HG02571 (cell line): Measurements from ENCODE around the gene ESF1.
A peak's percentile ranks its signal among the peaks of the same experiment; 100 is the strongest.

ENCODE experiments used
- ATAC-seq: cut with Tn5 transposase; IDR thresholded peaks from one replicate; pipeline ENCODE4 v1.9.1; 2021; ENCODE audit warnings: mild to moderate bottlenecking, moderate library complexity; ENCODE audit not compliant: unreplicated experiment

ESF1 gene

DNA sequence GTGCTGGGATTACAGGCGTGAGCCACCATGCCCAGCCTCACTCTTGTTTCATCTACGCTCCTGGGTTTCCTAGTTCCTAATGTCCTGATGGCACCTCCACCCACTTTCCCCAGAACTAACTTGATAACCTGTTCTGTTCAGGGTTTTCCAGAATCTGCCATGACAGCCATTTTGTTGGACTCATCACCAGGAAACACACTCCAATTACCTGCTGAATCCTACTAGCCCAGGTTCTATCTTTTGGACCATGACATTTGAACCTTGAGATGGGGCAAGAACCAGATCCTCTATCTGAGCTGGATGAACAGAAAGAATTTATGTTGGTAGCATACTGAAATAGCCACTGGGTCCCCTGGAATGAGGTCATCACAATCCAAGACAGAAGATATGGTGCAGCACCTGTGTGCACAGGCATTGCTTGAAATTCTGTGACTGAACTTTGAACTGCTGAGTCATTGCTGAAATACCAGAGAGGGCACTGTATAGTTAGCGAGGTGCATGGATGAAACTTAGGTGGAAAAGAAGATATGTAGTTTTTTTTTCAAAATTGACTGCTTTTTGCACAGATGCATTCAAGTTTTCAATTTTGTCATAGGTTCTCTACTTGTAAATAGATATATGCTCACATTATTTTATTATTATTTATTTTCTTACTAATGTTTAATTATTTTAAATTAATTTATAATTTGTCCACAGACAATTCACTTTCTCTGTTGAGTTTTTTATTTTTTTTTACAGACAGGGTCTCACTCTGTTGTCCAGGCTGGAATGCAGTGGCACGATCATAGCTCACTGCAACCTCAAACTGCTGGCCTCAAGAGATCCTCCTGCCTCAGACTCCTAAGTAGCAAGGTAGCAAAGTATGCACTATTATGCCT lies 103.2 kb downstream of the ESF1 start:
- peak; percentile 85 for ATAC-seq

DNA sequence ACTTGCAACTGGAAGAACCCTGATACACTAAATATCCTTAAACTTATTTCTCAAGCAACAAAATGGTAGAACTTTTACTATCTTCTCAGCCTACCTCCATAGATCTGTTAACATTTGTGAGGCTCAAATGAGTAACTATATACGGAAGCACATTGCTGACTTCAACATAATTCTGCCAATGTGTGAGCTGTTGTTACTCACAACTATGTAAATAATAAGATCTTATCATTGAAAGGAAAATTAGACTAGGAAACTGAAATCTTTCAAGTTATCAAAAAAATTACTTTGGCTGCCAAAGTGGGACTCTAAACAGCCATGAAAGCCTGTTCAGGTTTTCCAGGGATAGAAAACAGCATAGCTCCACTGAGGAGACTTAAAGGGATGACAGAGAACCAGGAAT lies 105.8 kb downstream of the ESF1 start:
- ATAC-seq = no peak

DNA sequence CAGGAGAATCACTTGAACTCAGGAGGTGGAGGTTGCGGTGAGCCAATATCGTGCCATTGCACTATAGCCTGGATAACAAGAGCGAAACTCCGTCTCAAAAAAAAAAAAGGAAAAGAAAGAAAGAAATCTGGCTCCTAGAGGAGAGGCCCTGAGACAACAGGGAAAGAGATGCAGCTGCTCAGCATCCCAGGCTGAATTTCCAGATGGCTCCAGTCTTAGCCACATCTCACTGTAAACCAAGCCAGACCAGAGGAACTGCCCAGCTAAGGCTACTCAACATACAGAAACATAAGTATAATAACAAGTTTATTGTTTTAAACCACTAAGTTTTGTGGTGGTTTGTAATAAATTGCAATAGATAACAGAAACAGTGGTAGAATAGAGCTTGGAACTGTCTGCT lies 107.5 kb downstream of the ESF1 start:
- no peak for ATAC-seq

DNA sequence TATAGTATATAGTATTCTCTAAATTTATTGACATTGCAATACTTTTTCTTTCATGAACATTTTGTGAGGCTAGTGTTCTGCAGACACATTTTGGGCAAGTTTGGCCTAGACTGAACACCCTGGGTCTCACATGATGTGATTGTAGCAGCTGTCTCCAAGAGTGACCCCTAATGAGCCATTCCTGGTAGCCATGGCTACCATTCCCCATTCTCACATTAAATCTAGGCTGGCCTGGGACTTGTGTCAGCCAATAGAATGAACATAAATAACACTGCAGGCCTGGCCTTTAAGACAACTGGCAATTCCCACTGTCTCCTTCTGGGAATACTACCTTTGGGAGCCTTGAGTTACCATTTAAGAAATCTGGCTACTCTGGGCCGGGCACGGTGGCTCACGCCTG lies 108.0 kb downstream of the ESF1 start:
- ATAC-seq = no peak

DNA sequence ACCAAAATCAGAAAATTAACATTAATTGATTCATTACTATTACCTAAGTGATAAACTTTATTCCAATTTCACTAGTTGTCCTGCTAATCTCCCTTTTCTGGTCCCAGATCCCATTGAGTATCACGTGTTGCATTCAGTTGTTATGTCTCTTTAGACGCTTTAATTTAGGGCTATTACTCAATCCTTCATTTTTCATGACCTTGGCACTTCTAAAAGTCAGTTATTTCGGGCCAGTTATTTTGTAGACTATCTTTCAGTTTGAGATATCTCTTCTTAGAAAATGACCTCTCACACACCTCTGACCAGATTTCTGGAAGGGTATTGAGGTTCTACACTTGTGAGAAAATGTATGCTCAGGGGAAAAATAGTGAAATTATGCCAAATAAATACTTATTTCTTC lies 112.0 kb downstream of the ESF1 start:
- no peak for ATAC-seq

DNA sequence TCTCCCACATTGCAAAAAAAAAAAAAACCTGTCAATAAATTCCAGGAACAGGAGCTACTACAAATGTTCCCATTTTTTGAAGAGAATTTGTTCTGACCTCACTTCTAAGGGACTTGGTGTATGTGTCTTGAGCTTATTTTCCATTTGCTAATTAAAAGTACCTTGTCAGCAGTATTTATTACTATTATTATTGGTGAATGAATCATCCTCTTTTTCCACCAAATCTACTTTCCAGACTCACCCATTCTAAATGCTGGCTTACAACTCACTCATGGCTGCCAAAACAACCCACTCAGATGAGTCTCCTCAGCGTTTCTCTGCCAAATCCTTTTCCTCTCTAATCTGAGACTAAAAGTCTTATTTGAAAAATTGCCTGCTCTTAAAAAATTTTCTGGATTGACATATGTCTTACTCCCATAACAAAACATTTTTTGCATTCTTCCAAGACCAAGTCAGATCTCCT lies 112.8 kb downstream of the ESF1 start:
- no peak for ATAC-seq

DNA sequence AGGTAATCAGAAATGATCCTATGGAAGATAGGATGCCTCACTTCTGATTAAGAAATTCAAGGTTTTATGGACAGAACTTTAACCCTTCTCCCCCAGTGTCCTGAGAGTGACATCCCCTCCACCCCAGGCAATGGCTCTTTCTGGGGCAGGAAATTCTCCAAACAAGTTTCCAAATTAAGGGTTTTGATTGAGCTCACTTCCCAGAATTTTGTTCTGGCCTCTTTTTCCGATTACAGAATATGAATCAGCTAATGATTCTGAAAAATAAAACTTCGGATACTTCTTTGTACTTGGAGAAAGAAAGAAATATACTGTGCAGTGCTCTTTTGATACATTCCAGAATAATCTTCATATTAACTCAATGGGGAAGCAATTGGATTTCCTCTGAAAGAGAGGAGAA lies 113.2 kb downstream of the ESF1 start:
- ATAC-seq = no peak

DNA sequence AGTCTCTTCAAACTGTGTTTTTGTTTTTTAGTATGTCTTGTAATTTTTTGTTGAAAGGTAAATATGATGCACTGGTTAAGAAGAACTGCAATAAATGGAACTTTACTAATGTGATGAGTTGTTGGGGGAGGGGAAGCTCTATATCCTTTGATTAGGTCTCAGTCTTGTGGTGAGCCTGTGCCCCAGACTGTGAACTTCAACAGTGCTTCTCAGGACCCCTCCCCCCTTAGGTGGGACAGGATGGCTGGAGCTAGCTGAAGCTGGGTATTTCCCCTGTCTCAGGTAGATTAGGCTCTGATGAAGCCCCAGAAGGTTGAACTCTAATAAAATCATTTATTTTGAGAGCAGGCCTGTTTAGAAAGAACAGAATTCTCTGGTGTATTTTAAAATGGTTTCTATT lies 114.6 kb downstream of the ESF1 start:
- no peak for ATAC-seq

DNA sequence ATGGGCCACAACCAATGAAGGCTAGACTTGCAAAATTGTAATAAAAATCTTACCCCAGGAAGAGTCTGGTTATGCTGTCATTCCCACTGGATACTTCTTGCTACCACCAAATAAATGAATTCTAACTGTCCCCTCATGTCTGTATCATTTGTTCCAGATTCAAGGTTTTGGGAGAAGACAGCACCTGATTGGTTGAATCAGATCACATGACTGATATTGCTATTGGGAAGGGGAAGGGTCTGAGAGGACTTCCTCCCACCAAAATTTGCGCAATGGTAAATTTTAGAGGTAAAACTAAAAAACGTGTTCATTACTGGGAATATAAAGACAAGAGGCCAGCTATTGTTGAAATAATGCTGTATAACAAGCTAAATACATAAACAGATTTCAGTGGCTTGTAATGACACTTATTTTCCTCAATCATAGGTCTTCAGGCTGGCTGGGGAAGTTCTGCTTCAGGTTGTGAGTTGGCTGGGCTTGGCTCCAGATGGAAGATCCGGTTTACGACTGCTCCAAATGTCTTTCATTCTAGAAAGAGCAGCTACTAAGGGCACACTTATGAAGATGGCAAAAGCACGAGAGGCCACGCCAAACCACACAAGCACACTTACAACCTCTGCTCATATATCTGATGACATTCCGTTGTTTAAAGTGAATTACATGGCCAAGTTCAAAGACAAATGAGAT lies 118.9 kb downstream of the ESF1 start:
- no peak for ATAC-seq
